HUES6 (cell line): ENCODE data around the gene TOM1L2.

ENCODE experiments used
- H3K27ac ChIP-seq: 2 replicates; pipeline ENCODE4 v1.7.0; 2013; ENCODE audit warnings: low read depth, mild to moderate bottlenecking, low read length, inconsistent platforms
- H3K27me3 ChIP-seq: 2 replicates; pipeline ENCODE4 v1.6.1; 2013; ENCODE audit warnings: low read length; ENCODE audit not compliant: control insufficient read depth, insufficient read depth
- H3K36me3 ChIP-seq: 2 replicates; pipeline ENCODE4 v1.6.1; 2013; ENCODE audit warnings: low read length; ENCODE audit not compliant: control insufficient read depth, insufficient read depth
- H3K4me1 ChIP-seq: 2 replicates; pipeline ENCODE4 v1.6.1; 2013; ENCODE audit warnings: low read length; ENCODE audit not compliant: control insufficient read depth, insufficient read depth
- H3K4me3 ChIP-seq: 2 replicates; pipeline ENCODE4 v1.5.1; 2013; ENCODE audit warnings: low read depth, low read length
- H3K9ac ChIP-seq: one replicate; pipeline ENCODE4 v1.6.1; 2013; ENCODE audit warnings: mild to moderate bottlenecking, low read length
- H3K9me3 ChIP-seq: 2 replicates; pipeline ENCODE4 v1.6.1; 2013; ENCODE audit warnings: low read depth, low read length; ENCODE audit not compliant: control insufficient read depth, insufficient read depth

TOM1L2 gene

DNA sequence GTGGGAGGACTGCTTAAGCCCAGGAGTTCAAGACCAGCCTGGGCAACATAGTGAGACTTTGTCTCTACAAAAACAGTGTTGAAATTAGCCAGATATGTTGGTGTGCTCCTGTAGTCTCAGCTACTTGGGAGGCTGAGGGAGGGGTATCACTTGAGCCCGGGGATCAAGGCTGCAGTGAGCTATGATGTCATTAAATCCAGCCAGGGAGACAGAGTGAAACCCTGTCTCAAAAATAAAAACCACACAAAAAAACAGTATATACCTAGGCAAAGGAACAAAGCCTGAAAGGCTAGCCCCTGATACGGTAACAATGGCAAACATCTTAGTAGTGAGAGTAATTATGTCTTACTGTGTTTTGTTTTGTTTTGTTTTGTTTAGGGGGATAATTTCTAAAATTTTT is 38.0 kb downstream of the TOM1L2 start:
- Histone ChIP-seq H3K27me3 (no peaks in the 10 kb centered on the region), H3K27ac (no peak overlapping the region), H3K4me3 (no peak overlapping the region), H3K36me3 (no peaks in the 10 kb centered on the region), H3K9ac (no peak overlapping the region), H3K4me1 (peaks cover 8% of the 10 kb centered on the region; the same call in 1 of the 2 replicates), H3K9me3 (no peaks in the 10 kb centered on the region)

DNA sequence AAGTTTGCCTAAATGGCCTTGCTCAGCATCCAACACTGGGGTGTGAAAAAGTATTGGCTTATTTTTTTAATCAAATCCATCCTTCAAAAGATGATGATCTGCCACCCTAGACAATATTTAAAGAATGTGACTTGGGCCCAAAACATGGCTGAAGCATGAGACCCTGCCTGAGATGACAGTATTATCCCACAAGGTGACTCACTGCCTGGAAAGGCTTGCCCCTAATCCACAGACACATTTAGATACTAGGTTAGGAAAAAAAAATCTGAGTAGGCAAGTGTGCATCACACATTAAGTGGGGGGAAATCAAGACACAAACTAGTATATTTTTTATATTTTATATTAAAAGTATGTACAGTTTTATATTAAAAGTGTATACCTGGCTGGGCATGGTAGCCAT is 38.4 kb downstream of the TOM1L2 start:
- no peaks in the 10 kb centered on the region for H3K27me3 ChIP-seq
- no peaks in the 10 kb centered on the region for H3K36me3 ChIP-seq
- H3K9me3 ChIP-seq = no peaks in the 10 kb centered on the region
- H3K4me1 ChIP-seq = peaks cover 12% of the 10 kb centered on the region; the same call in 1 of the 2 replicates
- H3K27ac ChIP-seq = no peak overlapping the region
- H3K4me3 ChIP-seq = no peak overlapping the region
- H3K9ac ChIP-seq = no peak overlapping the region

DNA sequence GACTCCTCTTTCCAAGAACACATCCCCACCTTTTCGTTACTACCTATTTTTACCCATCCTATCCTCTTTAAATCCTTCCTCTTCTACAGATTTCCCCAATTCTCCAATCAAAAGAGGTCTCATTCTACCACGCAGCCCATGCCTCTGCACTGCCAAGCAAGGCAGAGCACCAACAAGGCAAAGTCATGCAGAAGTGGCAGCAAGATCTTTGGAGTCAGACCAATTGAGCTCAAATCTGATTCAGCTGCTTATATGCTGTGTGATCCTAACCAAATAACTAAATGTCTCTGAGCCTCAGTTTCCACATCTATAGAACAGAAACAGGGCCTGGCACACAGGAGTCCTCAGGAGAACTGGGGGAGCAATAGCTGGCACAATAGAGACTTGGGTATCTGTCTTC is 41.0 kb downstream of the TOM1L2 start:
- H3K4me1 ChIP-seq = peaks cover 23% of the 10 kb centered on the region
- no peak overlapping the region for H3K4me3 ChIP-seq
- no peaks in the 10 kb centered on the region for H3K36me3 ChIP-seq
- no peak overlapping the region for H3K9ac ChIP-seq
- H3K27me3 ChIP-seq = no peaks in the 10 kb centered on the region
- H3K9me3 ChIP-seq = no peaks in the 10 kb centered on the region
- no peak overlapping the region for H3K27ac ChIP-seq

DNA sequence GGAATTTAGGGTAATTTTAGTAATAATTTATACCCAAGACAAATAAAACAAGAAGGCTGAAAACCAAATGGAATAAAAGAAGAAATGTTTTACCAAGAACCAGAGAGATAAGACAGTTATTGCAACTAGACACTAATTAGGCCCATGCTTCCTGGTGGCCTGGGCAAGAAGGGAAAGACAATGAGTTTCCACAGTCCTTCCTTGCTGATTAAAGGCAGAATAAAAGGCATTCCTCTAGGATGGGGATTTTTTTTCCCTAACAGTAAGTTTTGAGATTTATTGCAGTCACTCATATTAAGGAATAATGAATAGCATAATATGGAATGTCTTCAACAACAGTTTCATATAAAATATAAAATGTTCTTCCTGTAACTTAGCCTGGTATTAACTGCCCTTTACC is 41.5 kb downstream of the TOM1L2 start:
- no peaks in the 10 kb centered on the region for H3K27me3 ChIP-seq
- H3K27ac ChIP-seq = no peak overlapping the region
- H3K9ac ChIP-seq = no peak overlapping the region
- no peaks in the 10 kb centered on the region for H3K36me3 ChIP-seq
- H3K4me1 ChIP-seq = peaks cover 20% of the 10 kb centered on the region
- H3K4me3 ChIP-seq = no peak overlapping the region
- H3K9me3 ChIP-seq = no peaks in the 10 kb centered on the region

DNA sequence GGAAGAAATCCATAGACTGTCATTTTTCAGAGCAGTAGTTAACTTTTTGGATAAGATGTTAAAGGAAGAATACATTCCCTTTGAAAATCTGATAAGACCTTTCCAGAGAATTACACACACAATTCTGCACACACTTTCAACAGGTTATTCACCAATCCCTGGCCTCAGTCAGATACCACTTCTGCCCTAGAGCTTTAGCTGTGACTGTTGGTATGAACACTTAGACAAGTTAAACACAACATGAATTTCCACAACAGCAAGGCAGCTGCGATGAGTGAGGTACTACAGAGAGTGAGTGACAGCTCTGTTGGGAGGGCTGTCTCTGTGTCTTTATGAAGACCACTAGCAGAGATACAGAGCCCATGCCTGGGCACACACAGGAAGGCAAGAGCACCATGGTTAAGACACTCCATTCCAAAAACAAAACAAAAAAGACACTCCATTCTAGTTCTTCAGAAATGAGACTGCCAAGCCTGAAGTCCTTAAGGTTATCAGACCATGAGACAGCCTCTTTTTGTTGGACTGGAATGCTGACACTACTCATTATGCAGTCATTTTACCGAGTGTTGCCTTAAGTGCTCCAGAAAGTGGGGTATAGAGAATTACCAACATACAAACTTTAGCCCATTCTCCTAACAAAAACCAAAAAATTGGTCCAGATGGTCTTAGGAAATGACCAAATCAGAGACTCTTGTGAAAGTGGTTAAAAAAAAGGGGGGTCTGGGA is 42.4 kb downstream of the TOM1L2 start:
- H3K4me3 ChIP-seq = no peak overlapping the region
- H3K36me3 ChIP-seq = no peaks in the 10 kb centered on the region
- peaks cover 15% of the 10 kb centered on the region for H3K4me1 ChIP-seq
- no peaks in the 10 kb centered on the region for H3K9me3 ChIP-seq
- no peaks in the 10 kb centered on the region for H3K27me3 ChIP-seq
- H3K9ac ChIP-seq = no peak overlapping the region
- no peak overlapping the region for H3K27ac ChIP-seq

DNA sequence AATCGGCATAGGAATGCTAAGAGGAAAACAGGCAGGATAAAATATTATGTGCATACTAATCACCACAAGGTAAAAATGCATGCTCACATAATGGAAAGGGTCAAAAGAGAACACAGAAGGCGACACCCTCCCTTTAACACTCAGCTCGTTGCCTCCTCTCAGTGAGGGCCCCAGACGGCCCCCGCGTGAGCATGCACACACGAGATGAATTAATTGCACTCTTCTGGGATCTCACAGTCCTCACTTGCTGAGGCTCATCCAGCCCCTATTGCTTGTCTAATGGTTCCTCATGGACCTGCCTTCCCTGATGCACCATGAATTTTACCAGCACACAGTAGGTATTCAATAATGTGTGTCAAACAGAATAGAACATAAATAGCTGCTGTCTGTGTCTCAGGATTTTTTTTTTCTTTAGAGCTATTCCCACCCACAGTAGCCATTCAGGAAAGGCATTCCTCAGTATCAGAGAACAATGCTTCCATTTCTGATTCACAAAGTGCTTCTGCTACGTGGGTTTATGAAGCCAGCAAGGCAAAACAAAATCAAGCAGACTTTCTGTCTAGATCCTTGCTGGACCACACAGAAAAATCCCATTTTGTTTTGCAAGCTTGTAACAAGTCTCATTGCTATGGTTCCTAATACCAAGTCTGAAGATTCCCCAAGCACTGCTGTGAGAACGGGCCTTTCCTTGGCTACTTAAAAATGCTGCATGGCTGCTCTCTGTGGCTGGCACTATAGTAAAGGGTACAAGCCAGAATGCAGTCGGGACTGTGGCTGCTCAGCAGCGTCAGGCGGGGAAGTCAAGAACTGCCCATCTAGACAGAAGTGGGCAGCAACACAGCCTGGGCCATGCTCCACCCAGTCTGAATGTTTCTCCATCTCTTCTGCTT is 43.6 kb downstream of the TOM1L2 start:
- Histone ChIP-seq H3K4me1 (peaks cover 15% of the 10 kb centered on the region), H3K36me3 (no peaks in the 10 kb centered on the region), H3K9ac (no peak overlapping the region), H3K9me3 (no peaks in the 10 kb centered on the region), H3K27me3 (no peaks in the 10 kb centered on the region), H3K27ac (no peak overlapping the region), H3K4me3 (no peak overlapping the region)

DNA sequence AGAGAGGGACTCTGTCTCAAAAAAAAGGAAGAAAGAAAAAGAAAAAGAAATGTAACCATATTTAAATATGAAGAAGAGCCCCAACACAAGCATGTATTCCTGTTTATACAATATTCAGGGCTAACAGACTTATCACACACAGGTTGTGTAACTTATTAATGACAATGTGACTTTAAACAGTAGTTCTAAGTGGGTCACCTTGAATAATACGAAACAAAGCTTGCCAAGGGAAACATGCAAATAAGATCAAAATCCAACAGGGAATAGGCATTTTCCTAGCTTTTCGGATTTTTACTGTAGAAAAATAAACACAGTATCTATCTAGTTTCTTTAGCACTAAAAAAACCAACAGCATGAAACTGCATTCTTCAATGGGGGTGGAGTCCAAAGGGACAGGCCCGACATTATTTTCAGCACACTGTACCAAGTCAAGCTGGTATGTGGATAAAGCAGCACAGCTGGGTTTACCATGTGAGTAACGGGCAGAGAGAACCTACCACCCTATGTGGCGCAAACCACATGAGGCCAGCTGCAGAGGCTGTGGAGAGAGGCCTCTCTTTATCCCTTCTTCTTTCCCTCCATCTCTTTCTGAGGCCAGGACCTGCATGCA is 45.3 kb downstream of the TOM1L2 start:
- Histone ChIP-seq H3K27ac (no peak overlapping the region), H3K9me3 (no peaks in the 10 kb centered on the region), H3K4me3 (no peak overlapping the region), H3K36me3 (no peaks in the 10 kb centered on the region), H3K4me1 (peaks cover 26% of the 10 kb centered on the region), H3K9ac (no peak overlapping the region), H3K27me3 (no peaks in the 10 kb centered on the region)

DNA sequence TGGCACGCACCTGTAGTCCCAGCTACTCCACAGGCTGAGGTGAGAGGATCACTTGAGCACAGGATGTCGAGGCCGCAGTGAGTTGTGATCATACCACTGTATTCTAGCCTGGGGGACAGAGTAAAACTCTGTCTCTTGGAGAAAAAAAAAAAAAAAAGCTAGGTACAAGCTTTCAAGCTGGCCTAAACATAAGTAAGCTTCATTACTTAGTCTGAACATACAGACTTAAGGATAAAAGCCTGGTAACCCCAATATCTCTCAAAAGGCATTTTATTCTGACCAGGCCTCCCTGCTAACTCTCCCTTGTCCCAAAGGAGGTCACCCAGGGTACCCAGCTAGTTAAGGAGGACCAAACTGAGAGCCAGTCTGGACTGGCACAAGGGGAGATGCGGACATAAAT is 46.2 kb downstream of the TOM1L2 start:
- Histone ChIP-seq H3K27ac (no peak overlapping the region), H3K27me3 (no peaks in the 10 kb centered on the region), H3K36me3 (no peaks in the 10 kb centered on the region), H3K9me3 (no peaks in the 10 kb centered on the region), H3K4me3 (no peak overlapping the region), H3K9ac (no peak overlapping the region), H3K4me1 (peaks cover 34% of the 10 kb centered on the region)

DNA sequence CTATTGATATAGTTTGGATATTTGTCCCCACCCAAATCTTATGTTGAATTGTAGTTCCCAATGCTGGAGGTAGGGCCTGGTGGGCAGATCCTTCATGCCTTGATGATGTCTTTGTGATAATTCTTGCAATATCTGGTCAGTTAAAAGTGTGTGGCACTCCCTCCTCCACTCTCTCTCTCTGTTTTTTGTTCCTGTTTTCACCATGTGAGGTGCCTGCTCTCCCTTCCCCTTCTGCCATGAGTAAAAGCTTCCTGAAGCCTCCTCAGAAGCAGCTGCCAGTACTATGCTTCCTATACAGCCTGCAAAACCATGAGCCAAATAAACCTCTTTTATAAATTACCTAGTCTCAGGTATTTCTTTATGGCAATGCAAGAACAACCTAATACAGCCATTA is 47.3 kb downstream of the TOM1L2 start:
- H3K36me3 ChIP-seq = no peaks in the 10 kb centered on the region
- peaks cover 39% of the 10 kb centered on the region for H3K4me1 ChIP-seq
- no peak overlapping the region for H3K9ac ChIP-seq
- H3K9me3 ChIP-seq = no peaks in the 10 kb centered on the region
- no peaks in the 10 kb centered on the region for H3K27me3 ChIP-seq
- no peak overlapping the region for H3K4me3 ChIP-seq
- no peak overlapping the region for H3K27ac ChIP-seq

DNA sequence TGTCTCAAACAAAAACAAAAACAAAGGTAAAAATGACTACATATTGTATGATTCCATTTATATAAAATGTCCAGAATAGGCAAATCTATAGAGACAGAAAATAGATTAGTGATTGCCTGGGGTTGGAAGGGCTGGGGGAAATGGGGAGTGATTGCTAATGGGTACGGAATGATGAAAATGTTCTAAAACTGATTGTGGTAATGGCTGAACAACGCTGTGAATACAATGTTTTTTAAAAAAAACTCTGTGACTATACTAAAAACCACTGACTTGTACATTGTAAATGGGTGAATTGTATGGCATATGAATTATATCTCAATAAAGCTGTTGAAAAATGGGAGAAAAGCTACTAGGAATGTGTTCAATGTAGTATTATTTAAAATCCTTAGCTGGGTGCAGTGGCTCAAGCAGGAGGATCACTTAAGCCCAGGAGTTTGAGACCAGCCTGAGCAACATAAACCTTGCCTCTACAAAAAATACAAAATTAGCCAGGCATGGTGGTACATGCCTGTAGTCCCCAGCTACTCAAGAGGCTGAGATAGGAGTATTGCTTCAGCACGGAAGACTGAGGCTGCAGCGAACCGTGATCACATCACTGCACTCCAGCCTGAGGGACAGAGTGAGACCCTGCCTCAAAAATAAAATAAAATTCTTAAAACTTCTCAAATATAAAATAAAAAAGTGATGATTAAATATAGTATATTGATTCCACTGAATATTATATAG is 47.9 kb downstream of the TOM1L2 start:
- peaks cover 45% of the 10 kb centered on the region for H3K4me1 ChIP-seq
- H3K9me3 ChIP-seq = no peaks in the 10 kb centered on the region
- no peak overlapping the region for H3K27ac ChIP-seq

More for the DNA sequence above, 47.9 kb downstream of the TOM1L2 start:
- Histone ChIP-seq H3K27me3 (no peaks in the 10 kb centered on the region), H3K4me3 (no peak overlapping the region), H3K9ac (no peak overlapping the region), H3K36me3 (no peaks in the 10 kb centered on the region)
